Ishikawa (cell line): ENCODE data around the gene FST.

Experiments
- MAX ChIP-seq: IDR thresholded peaks from 2 replicates; pipeline ENCODE4 v1.6.1; 2012
- ZBTB7A ChIP-seq: IDR thresholded peaks from 2 replicates; pipeline ENCODE4 v1.6.1; 2012; ENCODE audit warnings: low read depth

- TF ChIP-seq MAX (no peak), ZBTB7A (no peak)
Measured at GRCh38 chr5:53445569-53445968, 34.9 kb upstream of the FST start.
